Suppressor macrophage treated with lipopolysaccharide for 1 hour (primary cell): ENCODE measurements around the gene SNPH.

ENCODE experiments used
- DNase-seq, 3 donors: peaks; one replicate each; pipeline ENCODE4 v3.0.0-alpha.2; 2020 to 2022

Gene SNPH

DNA sequence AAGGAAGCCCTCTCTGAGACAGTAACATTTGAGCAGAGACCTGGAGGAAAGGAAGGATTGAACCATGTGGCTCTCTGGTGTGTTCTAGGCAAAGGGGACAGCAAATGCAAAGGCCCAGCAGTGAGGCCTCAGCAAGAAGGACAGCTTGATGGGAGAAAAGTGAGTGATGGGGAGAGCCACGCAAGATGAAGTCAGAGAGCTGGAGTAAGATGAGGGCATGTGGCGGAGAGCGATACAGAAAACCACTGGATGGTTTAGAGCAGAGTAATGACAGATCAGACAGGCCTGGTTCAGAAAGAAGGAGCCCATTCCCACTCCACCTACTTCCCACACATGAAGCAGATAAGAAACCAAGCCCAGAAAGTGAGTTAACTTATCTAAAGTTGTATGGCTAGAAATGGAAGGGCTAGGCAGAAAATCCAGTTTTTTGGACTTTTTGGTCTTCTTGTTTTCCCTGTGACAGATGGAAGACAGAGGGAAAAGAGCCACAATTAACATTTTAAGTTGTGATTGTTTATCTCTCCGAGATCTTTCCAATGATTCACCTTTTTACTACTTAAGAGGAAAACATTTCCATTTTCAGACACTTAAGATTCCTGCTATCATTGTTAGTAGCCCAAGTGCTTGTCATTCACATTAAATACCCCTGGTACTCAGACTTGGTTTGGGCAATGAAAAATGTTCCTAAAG is 723 bp upstream of the SNPH start:
- no peak for DNase-seq

DNA sequence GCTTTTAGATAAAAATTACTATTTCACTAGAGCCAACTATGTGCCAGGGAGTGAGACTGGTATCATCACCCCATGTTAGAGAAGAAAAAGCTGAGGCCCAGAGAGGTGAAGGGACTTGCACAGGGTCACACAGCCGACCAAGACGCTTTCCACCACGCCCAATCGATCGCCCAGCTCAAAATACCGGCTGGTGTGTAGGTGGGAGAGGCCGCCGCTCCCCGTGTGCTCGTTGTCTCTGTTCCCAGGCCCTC is 253 bp upstream of the SNPH start:
- DNase-seq: no peak

DNA sequence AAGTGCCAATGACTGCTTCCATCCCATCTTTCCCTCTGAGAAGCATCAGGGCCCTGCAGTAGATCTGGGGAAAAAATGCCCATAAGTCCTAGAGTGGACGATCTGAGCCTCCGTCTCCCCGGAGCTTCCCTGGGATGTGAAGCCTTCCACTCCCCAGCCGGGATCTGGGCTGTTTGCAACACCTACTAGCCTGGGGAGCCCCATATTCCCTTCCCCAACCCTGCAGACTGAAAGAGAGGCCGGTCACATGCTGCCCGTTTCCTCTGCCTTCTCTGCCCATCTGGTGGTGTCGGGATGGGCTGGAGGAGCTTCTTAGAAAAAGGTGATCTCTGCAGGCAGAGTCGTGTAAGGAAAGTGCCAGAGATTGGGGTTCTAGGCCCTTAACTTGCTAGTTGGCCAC is 1.1 kb downstream of the SNPH start:
- DNase-seq: no peak

DNA sequence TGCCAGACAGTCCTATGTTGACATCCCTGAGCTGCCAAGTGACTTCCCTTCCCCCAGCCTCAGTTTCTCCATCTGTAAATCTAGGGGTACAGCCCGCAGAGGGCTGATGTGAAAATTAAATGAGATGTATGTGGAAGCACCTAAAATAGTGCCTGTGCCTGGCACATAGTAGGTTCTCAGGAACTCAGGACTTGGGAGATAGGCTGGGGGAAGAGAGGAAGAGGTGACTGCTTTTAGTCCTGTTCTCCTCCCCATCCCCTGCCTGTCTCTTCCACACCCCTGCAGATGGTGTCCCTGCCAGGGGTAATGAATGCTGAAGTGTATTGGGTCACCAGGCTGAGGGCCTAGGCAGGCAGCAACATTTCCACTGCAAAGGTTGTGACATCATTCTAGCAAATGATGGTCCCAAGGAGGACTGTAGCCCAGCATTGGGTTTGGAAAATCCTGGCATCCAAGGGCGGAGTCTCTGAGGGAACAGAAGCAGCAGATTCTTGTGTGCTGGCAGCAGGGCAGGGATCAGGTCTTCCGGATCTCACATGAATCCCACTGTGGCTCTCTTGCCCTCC is 1.8 kb downstream of the SNPH start:
- no peak for DNase-seq

DNA sequence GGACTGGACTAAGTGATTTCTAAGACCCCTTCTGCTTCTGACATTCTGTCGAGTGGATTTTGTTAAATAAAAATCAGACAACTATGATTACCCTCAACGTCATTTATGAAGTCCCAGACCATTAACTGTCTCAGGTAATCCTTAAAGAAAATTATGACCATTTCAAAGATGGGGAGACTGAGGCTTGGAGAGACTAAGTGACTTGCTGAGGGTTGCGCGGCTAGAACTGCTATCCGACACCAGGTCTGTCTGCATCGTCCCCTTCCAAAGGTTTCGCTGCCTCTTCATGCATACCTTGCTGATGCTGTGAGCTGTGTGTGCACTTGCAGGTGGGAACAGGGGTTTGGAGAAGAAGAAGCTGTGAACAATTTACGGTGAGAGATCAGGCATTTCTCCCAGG is 3.1 kb downstream of the SNPH start:
- DNase-seq: no peak

DNA sequence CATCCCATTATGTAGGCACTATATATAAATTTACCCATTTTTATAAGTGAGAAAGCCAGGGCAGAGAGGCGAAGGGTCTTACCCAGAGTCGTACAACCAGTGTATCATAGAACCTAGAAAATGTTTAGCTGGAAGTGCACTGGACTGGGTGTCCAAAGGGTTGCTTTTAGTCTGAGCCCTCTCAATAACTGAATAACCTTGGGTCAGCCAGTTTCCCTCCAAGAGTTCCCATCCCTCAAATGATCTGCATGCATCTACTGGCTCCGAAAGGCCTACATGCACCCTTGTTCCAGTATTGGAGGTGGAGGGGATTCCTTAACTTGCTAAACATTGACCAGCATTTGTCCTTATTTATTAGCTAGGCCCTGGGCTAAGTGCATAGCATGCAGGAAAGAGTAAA is 3.8 kb downstream of the SNPH start:
- no peak for DNase-seq

DNA sequence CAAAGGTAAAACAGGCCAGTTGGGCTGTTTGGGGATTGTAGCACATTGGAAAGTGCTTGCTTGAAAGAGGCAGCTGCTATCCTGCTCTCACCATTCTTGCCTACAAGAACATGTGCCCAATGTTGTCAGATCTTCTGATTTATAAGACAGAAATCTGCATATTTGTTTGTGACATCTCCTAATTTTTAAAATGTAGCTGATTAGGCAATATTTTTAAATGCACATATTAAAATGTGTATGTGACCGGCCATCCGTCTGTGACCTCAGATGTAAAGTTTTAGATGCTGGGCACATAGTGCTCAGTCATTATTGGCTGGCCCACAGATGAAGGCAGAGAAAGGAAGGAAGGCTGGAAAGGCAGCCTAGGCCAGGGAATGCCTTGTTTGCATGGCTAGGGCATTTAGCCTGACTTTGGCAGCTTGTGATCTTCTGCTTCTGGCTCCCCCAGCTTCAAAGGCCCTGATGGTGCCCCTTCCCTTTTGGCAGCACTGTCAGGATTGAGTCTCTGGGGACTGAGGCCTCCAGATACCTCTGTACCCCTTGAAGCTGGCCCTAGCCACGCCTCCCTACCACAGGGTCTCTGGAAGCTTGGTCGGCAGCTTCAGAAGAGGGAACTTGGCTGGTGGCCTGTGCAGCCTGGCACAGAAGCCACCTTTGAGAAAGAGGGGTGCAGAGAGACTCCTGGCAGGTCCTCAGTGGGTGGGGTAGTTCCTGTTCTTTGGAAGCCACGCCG is 6.4 kb downstream of the SNPH start:
- DNase-seq: no peak

DNA sequence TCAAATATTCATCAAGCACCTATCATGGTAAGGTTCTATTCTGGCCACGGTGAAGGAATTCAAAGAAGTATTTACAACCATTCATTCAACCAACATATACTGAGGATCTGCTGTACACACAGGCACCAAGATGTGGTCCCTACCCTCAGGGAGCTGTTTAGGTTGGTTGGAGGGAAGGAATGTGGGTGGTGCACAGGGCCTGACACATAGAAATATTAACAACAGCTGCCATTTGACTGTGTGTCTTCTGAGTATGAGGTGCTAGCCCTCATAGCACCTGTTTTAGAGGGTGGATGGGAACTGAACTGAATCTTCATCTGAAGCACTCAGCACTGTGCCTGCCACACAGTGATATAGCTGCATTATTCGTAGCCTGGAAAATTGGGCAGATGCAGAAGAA is 7.3 kb downstream of the SNPH start:
- no peak for DNase-seq

DNA sequence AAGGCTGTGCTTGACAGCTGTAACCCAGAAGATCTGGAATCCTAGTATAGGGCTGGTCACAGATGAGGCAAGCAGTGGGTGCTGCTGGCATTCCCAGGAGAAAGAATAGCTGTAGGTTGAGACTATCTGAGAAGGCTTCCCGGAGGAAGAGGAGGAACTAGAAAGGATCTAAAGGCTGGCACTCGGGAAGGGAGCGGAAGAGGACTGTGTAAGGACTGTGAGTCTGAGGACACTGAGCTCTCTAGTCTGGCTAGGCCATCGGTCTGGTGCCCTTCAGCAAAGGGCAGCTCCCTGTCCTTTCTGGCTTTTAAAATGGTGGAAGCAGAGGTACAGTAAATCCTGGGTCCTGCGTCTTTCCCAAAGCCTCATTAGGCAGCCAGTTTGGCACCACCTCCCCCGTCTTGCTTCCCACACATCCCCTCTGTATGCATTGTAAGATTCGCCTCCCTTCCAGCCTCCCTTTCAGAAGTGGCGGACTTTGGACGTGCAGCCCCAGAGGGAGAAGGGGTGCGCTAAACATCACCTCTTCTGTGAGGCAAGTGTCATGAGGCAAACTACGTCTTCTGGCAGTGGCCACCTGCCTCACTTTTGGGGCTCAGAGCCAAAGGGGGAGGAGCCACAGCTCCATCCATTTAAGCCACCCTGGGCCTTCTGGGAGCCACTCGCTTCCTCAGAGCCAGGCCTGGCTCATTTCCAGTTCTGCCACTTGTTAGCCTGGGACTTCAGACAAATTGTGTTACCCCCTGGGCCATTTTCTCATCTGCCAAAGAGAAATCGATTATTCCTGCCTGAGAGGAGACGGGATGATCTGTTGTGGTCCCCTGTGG is 8.6 kb downstream of the SNPH start:
- DNase-seq: no peak

DNA sequence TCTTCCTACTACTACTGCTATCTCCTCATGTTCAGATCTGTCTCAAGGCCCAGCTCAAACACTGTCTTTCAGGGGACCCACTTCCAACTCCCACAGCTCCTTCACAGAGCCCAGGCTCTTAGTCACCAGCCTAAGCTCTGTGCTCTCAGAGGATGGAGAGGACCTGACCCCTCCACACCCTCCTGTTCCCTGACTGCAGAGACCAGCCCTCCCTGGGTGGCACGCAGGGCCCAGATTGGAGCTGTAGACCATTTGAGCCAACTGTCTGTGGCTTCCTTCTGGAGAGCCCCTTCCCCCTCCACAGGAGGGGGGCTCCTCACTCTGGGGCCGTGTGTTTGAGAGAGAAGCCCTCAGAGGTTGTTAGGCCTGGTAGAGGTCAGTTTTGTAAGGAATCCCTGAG is 9.8 kb downstream of the SNPH start:
- DNase-seq: no peak

DNA sequence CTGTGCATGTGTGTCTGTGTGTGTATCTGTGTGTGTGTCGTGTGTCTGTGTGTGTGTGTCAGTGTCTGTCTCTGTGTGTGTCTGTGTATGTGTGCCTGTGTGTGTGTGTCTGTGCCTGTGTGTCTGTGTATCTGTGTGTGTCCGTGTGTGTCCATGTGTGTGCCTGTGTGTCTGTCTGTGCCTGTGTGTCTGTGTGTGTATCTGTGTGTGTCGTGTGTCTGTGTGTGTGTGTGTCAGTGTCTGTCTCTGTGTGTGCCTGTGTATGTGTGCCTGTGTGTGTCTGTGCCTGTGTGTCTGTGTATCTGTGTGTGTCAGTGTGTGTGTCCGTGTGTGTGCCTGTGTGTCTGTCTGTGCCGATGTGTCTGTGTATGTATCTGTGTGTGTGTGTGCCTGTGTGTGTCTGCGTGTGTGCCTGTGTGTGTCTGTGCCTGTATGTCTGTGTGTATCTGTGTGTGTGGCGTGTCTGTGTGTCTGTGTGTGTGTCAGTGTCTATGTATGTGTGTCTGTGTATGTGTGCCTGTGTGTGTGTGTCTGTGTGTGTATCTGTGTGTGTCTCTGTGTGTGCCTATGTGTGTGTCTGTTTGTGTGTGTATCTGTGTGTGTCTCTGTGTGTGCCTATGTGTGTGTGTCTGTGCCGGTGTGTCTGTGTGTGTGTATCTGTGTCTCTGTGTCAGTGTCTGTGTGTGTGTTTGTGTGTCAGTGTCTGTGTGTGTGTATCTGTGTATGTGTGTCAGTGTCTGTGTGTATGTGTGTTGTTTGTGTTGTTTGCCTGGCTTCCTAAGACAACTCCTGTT is 11.6 kb downstream of the SNPH start:
- DNase-seq: no peak

DNA sequence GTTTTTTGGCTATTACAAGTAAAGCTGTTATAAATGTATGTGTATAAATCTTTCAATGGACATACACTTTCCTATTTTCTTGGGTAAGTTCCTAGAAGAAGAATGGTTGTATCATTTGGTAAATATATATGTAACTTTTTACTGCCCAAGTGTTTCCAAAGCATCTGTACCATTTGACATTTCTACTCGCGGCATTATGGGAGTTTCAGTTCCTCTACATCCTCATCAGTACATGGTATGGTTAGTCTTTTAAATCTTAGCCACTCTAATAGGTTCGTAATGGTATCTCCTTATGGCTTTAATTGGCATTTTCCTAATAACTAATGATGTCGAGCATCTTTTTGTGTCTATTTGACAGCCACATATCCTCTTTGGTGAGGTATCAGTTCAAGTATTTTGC is 12.9 kb downstream of the SNPH start:
- DNase-seq: no peak

DNA sequence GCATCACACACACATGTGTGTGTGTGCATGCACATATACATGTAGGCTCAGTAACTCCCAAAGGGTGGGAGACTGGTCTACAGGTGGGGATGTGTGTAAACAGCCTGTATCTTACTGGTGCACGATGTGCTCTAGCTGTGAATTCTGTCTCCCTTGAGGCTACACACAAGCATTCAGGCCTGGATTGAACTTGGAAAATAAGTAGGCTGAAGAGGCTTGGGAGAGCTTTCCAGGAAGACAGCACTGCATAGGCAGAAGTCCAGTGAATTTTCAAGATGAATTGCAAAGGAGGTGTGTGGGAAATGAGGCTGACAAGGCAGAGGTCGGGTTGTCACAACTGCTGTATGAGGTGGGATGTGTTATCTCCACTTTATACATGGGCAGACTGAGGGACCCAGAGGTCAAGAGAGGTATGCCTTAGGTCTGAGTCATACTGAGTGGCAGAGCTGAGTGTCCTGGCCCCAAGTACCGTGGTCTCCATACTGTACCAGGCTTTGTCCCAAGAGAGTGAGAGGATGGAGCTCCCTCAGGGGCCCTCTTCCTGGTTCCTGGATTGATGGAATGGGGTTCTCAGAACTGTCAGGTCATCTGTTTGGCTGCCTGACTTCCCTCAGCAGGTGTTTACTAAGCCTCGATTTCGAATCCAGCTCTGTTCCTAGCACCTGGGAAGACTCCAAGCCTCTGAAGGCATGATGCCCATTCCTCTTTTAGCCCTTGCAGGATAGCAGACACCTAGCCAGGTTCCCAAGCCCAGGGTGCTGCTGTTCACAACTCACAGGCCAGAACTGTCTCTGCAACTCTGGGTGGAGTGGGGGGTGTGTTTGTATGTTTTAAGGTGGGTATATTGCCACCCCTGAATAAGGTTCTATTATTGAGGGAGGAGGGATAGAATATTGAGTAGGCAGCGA is 14.4 kb downstream of the SNPH start:
- no peak for DNase-seq

DNA sequence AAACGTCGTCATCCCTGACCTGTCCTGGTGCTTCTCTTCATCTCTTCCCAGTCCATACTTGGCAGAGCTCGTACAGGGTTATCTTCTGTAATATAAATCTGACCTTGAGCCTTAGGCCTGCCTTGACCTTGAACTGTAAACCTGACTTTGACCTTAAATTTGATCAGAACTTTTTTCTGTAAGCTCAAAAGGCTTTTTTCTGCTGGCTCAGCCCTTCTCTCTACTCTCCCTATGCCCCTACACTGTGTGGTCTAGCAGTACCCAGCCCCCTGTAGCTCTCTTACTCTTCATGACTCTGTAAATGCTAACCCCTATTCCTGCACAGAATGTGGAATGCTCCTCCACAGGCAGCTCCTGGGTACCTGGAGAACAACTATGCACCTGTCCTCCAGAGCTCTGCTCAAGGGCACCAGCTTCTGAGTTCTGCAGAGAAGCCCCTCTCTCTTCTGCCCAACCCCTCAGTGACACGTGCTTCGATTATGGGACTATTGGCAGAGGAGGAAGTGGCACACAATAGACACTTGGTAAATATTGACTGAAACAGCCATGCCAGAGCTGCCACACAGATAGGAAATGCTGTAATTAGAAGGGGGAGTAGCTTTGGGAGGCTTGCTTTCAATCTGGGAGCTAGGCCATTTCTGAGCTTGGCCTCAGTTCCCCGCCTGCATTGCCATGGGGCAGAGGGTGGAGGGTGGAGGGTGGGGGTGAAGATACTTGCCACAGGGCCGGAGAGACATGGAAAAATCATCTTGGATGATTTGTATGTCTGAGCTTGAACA is 15.4 kb downstream of the SNPH start:
- no peak for DNase-seq

DNA sequence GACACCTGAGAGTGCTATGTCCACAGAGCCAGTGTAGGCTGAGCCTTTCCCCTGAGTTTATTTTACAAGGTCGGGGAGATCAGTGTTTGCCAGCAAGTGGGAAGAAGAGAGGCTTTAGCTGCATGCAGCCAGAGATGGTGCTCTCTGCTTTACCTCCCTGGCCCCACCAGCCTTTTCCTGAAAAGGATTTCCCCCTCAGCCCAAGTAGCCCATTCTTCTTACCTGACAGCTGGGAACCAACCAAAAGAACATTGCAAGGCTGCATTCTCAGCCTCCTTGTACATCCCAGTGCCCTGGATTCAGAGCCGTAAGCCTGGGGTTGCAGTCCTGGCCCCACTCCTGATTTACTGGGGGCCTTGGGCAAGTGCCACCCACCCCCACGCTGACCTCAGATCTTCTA is 16.9 kb downstream of the SNPH start:
- DNase-seq: no peak

DNA sequence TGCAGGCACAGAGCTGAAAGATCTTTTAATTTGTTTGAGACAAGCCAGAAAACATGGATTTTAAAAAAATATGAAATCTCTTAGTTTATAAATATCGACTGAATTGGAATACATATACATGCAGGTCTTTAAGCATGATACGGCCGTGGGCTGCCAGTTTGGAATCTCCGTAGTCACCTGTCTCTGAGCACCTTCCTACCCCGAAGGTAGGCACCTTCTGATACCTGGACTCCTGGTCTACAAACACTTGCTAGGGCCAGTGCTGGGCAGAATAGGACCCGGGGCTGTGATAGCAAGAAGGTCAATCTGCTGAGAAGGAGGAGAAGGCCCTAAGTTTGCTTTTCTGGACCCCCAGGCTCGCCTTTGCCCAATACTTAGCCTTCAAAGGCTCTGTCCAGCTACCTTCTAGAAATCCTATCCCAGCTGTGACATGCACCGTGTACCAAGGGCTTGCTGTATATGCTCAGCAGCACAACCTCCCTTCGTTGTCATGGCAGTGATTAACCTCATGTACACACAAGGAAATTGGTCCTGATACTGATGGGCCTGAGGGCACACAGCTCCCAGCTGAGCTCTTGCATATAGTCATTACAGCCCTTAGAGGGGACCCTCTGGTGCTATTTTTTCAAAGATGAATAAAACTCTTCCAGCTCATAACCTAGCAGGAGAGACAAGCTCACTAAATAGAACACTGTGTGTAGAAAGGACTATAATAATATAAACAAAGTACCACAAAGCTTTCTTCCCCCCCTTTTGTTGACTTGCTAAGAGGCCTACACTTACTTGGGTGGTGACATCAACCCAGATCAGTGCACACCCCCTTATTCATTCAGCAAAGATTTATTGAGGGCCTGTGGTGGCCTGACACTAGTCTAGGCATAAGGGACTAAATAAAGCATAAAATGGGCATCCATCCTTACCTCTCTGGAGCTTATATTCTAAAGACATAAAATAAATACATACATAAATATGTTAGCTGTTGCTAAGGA is 17.7 kb downstream of the SNPH start:
- no peak for DNase-seq

DNA sequence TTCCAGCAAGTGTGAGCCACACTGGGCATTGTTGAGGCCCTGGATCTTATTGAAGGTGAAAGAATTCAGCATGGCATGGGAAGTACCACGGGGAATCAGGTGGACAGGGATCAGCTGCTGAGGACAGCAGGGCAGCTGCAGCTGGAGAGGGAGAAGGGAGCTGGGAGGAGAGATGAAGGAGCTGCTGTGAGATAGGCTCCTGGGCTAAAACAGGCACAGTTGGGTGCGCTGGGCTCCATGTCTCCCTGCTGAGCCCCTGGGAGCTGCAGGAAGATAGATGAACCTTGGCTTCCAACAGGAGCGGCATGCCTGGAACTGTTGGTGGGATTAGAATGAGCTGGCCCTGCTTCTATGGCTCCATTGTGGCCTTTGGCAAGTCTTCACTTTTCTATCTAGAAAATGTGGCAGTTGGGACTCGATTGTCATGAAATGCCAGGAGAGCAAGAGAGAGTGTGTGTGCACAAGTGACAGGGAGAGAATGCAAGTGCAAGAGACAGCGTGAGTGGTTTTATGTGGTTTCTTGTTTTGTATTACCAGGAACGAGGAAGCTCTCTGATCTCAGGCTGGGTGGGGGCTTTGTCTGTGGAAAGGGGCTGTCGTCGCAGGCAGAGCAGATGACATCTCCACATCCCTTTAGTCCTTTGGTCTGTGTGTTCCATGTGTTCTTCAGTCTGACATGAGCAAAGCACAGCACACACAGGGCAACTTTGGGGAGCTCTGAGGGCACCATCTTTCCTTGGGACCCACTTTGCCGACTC is 20.4 kb downstream of the SNPH start:
- no peak for DNase-seq

DNA sequence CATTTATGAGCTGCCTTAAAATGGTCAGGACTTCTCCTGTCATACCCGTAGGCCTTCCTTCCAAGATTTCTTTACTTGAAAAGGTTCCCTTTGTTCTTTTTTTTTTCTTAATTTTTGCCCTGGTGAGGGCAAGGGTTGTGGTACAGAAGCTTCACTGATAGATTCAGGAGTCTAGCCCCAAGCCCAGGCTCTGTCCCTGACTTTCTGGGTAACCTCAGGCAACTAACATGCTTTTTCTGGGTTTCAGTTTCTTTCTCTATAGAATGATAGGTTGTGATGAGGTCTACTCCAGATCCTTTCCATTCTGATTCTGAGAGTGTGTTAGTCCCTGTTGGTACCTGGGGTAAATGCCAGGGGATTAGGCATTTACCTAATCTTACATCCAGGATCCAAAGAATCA is 21.2 kb downstream of the SNPH start:
- DNase-seq: no peak
